ENCODE measurements around the gene SMS. TPM values are rescaled to one million over a fixed set of nuclear protein-coding genes. Genes with fewer than 3 reads are reported as not detected.

Gene SMS
- total RNA-seq (2014; rRNA removed; shearing (Covaris generic); ENCODE audit: low replicate concordance): 116 and 131 TPM in 2 replicates

DNA sequence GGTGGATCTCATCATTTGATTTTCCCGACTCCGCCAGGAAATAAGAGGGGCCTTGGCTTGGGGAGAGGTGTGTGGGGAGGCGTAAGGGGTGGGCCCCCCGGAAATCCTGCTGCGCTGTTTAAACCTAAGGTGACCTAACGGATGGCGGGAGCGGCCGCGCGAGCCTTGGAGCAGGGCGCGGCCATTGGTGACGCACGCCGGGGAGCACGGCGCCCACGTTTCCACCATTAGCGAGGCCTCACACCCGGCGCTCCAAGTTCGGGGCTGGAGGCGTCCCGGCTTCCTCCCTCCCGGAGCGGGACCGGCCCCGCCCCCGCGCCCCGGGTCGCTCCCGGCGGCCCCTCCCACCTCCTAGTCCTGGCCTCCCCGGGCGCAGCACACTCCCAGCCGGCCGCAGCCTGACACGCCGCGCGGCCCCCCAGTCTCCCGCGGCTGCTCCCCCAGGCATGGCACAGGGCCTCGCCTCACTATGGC, at the start of gene SMS:
TSS of gene SMS (plus strand) at position 354 of the 474 bp plus-strand sequence. CDS start at position 470, 116 bp downstream.
- H3K4me2 ChIP-seq (ENCODE audit: low read depth, low read length, poor library complexity, severe bottlenecking): peak within 1 kb of the TSS; percentile 71
- peaks cover 23% of the 10 kb centered on the region for H3K4me1 ChIP-seq (ENCODE audit: low read length)
- H3K27ac ChIP-seq (ENCODE audit: low read length): peak within 1 kb of the TSS; percentile 60
- H3K9ac ChIP-seq (ENCODE audit: low read length): peak within 1 kb of the TSS; percentile 81
- no peaks in the 10 kb centered on the region for H3K27me3 ChIP-seq (ENCODE audit: low read length)
- peak within 1 kb of the TSS; percentile 75 for H3K4me3 ChIP-seq (ENCODE audit: low read length)
- peak within 1 kb of the TSS; percentile 58; the same call in 1 of the 2 replicates for H2AFZ ChIP-seq (ENCODE audit: low read length)
- H3K36me3 ChIP-seq (ENCODE audit: insufficient read depth, low read length): no peaks in the 10 kb centered on the region
- no peaks in the 10 kb centered on the region for H4K20me1 ChIP-seq (ENCODE audit: insufficient read depth, low read depth, low read length)
- H3K9me3 ChIP-seq (ENCODE audit: low read length): no peaks in the 10 kb centered on the region
- peaks cover 40% of the 10 kb centered on the region for H3K79me2 ChIP-seq (ENCODE audit: low read length)
- peak; percentile 87 for DNase-seq
- H3K9me2 ChIP-seq (replicated peaks; ENCODE audit: insufficient read depth, low read length): no peaks in the 10 kb centered on the region

- no peaks in the 10 kb centered on the region for H3K79me2 ChIP-seq (ENCODE audit: low read length)
- H3K4me3 ChIP-seq (ENCODE audit: low read length): no peak overlapping the region
- H3K9ac ChIP-seq (ENCODE audit: low read length): no peak overlapping the region
- H3K9me2 ChIP-seq (replicated peaks; ENCODE audit: insufficient read depth, low read length): no peaks in the 10 kb centered on the region
- no peaks in the 10 kb centered on the region for H3K36me3 ChIP-seq (ENCODE audit: insufficient read depth, low read length)
- H3K27ac ChIP-seq (ENCODE audit: low read length): no peak overlapping the region
- no peak for DNase-seq
- no peaks in the 10 kb centered on the region; the same call in 1 of the 2 replicates for H3K4me1 ChIP-seq (ENCODE audit: low read length)
- no peaks in the 10 kb centered on the region for H3K9me3 ChIP-seq (ENCODE audit: low read length)
- no peak overlapping the region for H2AFZ ChIP-seq (ENCODE audit: low read length)
- no peaks in the 10 kb centered on the region for H4K20me1 ChIP-seq (ENCODE audit: insufficient read depth, low read depth, low read length)
- no peaks in the 10 kb centered on the region for H3K27me3 ChIP-seq (ENCODE audit: low read length)
- H3K4me2 ChIP-seq (ENCODE audit: low read depth, low read length, poor library complexity, severe bottlenecking): no peak overlapping the region
Measured at GRCh38 chrX:21905313-21905712, 35.2 kb upstream of the SMS start.

- H3K9ac ChIP-seq (ENCODE audit: low read length): no peak overlapping the region
- H3K4me2 ChIP-seq (ENCODE audit: low read depth, low read length, poor library complexity, severe bottlenecking): no peak overlapping the region
- no peaks in the 10 kb centered on the region for H3K27me3 ChIP-seq (ENCODE audit: low read length)
- no peaks in the 10 kb centered on the region for H3K9me2 ChIP-seq (replicated peaks; ENCODE audit: insufficient read depth, low read length)
- H3K4me1 ChIP-seq (ENCODE audit: low read length): no peaks in the 10 kb centered on the region; the same call in 1 of the 2 replicates
- no peak overlapping the region for H3K27ac ChIP-seq (ENCODE audit: low read length)
- DNase-seq: no peak
- H3K36me3 ChIP-seq (ENCODE audit: insufficient read depth, low read length): no peaks in the 10 kb centered on the region
- H4K20me1 ChIP-seq (ENCODE audit: insufficient read depth, low read depth, low read length): no peaks in the 10 kb centered on the region
- no peak overlapping the region for H2AFZ ChIP-seq (ENCODE audit: low read length)
- no peaks in the 10 kb centered on the region for H3K79me2 ChIP-seq (ENCODE audit: low read length)
- H3K4me3 ChIP-seq (ENCODE audit: low read length): no peak overlapping the region
- H3K9me3 ChIP-seq (ENCODE audit: low read length): no peaks in the 10 kb centered on the region
Measured at GRCh38 chrX:21905953-21906352, 34.6 kb upstream of the SMS start.

GRCh38 chrX:21907260-21907659, 33.2 kb upstream of the SMS start:
- Histone ChIP-seq H3K36me3 (ENCODE audit: insufficient read depth, low read length) (no peaks in the 10 kb centered on the region), H3K9me3 (ENCODE audit: low read length) (no peaks in the 10 kb centered on the region), H4K20me1 (ENCODE audit: insufficient read depth, low read depth, low read length) (no peaks in the 10 kb centered on the region), H3K9ac (ENCODE audit: low read length) (no peak overlapping the region), H3K27ac (ENCODE audit: low read length) (no peak overlapping the region), H2AFZ (ENCODE audit: low read length) (no peak overlapping the region), H3K27me3 (ENCODE audit: low read length) (no peaks in the 10 kb centered on the region), H3K79me2 (ENCODE audit: low read length) (no peaks in the 10 kb centered on the region), H3K9me2 (replicated peaks; ENCODE audit: insufficient read depth, low read length) (no peaks in the 10 kb centered on the region; the same call in 1 of the 2 replicates), H3K4me2 (ENCODE audit: low read depth, low read length, poor library complexity, severe bottlenecking) (no peak overlapping the region), H3K4me3 (ENCODE audit: low read length) (no peak overlapping the region), H3K4me1 (ENCODE audit: low read length) (no peaks in the 10 kb centered on the region; the same call in 1 of the 2 replicates)
- no peak for DNase-seq

GRCh38 chrX:21911481-21911880, 29.0 kb upstream of the SMS start:
- Histone ChIP-seq H3K27me3 (ENCODE audit: low read length) (no peaks in the 10 kb centered on the region), H3K4me2 (ENCODE audit: low read depth, low read length, poor library complexity, severe bottlenecking) (no peak overlapping the region), H4K20me1 (ENCODE audit: insufficient read depth, low read depth, low read length) (no peaks in the 10 kb centered on the region), H3K79me2 (ENCODE audit: low read length) (no peaks in the 10 kb centered on the region), H3K9ac (ENCODE audit: low read length) (no peak overlapping the region), H3K4me1 (ENCODE audit: low read length) (no peaks in the 10 kb centered on the region; the same call in 1 of the 2 replicates), H2AFZ (ENCODE audit: low read length) (no peak overlapping the region), H3K4me3 (ENCODE audit: low read length) (no peak overlapping the region), H3K9me2 (replicated peaks; ENCODE audit: insufficient read depth, low read length) (no peaks in the 10 kb centered on the region; the same call in 1 of the 2 replicates), H3K27ac (ENCODE audit: low read length) (no peak overlapping the region), H3K36me3 (ENCODE audit: insufficient read depth, low read length) (no peaks in the 10 kb centered on the region), H3K9me3 (ENCODE audit: low read length) (no peaks in the 10 kb centered on the region)
- DNase-seq: no peak

DNA sequence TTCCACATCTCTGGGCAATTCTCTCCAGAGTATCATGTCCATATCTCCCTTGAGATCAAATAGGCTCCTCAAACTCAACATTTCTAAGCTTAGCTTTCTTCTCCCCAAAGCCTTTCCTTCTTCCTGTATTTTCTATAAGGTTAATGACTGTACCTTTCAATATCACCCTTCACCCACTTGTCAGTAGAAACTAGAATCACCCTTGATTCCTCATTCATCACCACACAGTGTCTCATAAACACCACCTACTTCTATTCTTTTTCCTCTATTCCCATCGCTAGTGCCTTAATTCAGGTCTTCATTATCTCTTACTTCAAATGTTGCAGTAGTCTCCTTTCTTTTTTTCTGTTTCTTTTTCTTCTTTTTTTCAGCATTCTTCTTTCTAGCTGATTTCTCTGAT, 28.3 kb upstream of the SMS start:
- Histone ChIP-seq H3K79me2 (ENCODE audit: low read length) (no peaks in the 10 kb centered on the region), H3K4me1 (ENCODE audit: low read length) (no peaks in the 10 kb centered on the region), H3K27me3 (ENCODE audit: low read length) (no peaks in the 10 kb centered on the region), H4K20me1 (ENCODE audit: insufficient read depth, low read depth, low read length) (no peaks in the 10 kb centered on the region), H3K27ac (ENCODE audit: low read length) (no peak overlapping the region), H3K9me3 (ENCODE audit: low read length) (no peaks in the 10 kb centered on the region), H2AFZ (ENCODE audit: low read length) (no peak overlapping the region), H3K4me3 (ENCODE audit: low read length) (no peak overlapping the region), H3K36me3 (ENCODE audit: insufficient read depth, low read length) (no peaks in the 10 kb centered on the region), H3K4me2 (ENCODE audit: low read depth, low read length, poor library complexity, severe bottlenecking) (no peak overlapping the region), H3K9me2 (replicated peaks; ENCODE audit: insufficient read depth, low read length) (no peaks in the 10 kb centered on the region; the same call in 1 of the 2 replicates), H3K9ac (ENCODE audit: low read length) (no peak overlapping the region)
- no peak for DNase-seq

DNA sequence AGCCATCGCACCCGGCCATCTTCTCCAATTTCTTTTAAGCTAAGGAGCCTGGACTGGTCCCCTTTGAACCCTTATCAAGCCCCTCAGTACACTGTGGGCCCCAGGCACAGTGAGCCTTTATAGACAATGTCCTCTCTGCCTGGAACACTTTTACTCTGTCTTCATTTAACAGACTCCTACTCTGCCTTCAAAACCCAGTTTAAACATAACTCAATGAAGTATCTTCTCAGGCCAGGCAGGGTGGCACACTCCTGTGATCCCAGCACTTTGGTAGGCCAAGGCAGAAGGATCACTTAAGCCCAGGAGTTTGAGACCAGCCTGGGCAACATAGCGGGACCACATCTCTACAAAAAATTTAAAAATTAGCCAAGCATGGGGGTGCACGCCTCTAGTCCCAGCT, 27.5 kb upstream of the SMS start:
- H4K20me1 ChIP-seq (ENCODE audit: insufficient read depth, low read depth, low read length): no peaks in the 10 kb centered on the region
- H3K9me3 ChIP-seq (ENCODE audit: low read length): no peaks in the 10 kb centered on the region
- H3K9me2 ChIP-seq (replicated peaks; ENCODE audit: insufficient read depth, low read length): no peaks in the 10 kb centered on the region; the same call in 1 of the 2 replicates
- no peak overlapping the region for H3K4me2 ChIP-seq (ENCODE audit: low read depth, low read length, poor library complexity, severe bottlenecking)
- H3K4me3 ChIP-seq (ENCODE audit: low read length): no peak overlapping the region
- H3K36me3 ChIP-seq (ENCODE audit: insufficient read depth, low read length): no peaks in the 10 kb centered on the region
- no peak overlapping the region for H2AFZ ChIP-seq (ENCODE audit: low read length)
- no peaks in the 10 kb centered on the region for H3K79me2 ChIP-seq (ENCODE audit: low read length)
- H3K9ac ChIP-seq (ENCODE audit: low read length): no peak overlapping the region
- H3K27me3 ChIP-seq (ENCODE audit: low read length): no peaks in the 10 kb centered on the region
- no peak for DNase-seq
- no peak overlapping the region for H3K27ac ChIP-seq (ENCODE audit: low read length)
- no peaks in the 10 kb centered on the region for H3K4me1 ChIP-seq (ENCODE audit: low read length)

DNA sequence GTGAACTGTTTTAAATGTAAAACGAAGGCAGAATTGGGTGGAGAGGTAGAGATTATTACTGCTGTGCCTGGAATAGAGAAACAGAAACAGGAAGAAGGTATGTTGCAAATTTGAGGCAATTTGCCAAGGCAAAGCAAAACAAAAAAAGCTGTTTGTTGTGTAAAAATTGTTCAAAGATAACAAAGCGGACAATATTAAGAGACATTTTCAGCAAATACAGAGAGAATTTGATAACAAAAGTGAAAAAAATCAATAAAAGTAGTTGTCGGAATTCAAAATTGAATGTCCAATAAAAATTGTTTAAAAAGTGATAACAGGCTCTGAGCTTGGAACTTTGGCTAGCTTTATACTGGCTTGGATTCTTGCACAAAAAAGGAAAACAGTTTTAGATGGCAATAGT, 14.4 kb upstream of the SMS start:
- H3K36me3 ChIP-seq (ENCODE audit: insufficient read depth, low read length): no peaks in the 10 kb centered on the region
- H3K4me1 ChIP-seq (ENCODE audit: low read length): peaks cover 8% of the 10 kb centered on the region
- no peak overlapping the region for H2AFZ ChIP-seq (ENCODE audit: low read length)
- H3K9ac ChIP-seq (ENCODE audit: low read length): no peak overlapping the region
- no peaks in the 10 kb centered on the region for H3K79me2 ChIP-seq (ENCODE audit: low read length)
- H3K9me3 ChIP-seq (ENCODE audit: low read length): no peaks in the 10 kb centered on the region
- H3K27ac ChIP-seq (ENCODE audit: low read length): no peak overlapping the region
- no peaks in the 10 kb centered on the region for H3K27me3 ChIP-seq (ENCODE audit: low read length)
- no peaks in the 10 kb centered on the region for H4K20me1 ChIP-seq (ENCODE audit: insufficient read depth, low read depth, low read length)
- no peak overlapping the region for H3K4me3 ChIP-seq (ENCODE audit: low read length)
- no peak overlapping the region for H3K4me2 ChIP-seq (ENCODE audit: low read depth, low read length, poor library complexity, severe bottlenecking)
- no peaks in the 10 kb centered on the region for H3K9me2 ChIP-seq (replicated peaks; ENCODE audit: insufficient read depth, low read length)
- no peak for DNase-seq
